ACC112 (cell line): Measurements from ENCODE around the gene ZNF48.

ENCODE experiments used
- H2AFZ ChIP-seq: fragments of 200-600 bp; sonication (generic); one replicate; pipeline ENCODE4 v1.6.0; 2017; ENCODE audit warnings: antibody characterized with exemption, low read length; ENCODE audit not compliant: unreplicated experiment
- H3K27ac ChIP-seq: fragments of 200-600 bp; sonication (generic); 2 replicates; pipeline ENCODE4 v1.5.1; 2014; ENCODE audit warnings: low read depth, mild to moderate bottlenecking, antibody characterized with exemption, low read length, moderate library complexity
- H3K27me3 ChIP-seq: fragments of 200-600 bp; sonication (generic); 2 replicates; pipeline ENCODE4 v1.6.1; 2014; ENCODE audit warnings: mild to moderate bottlenecking, antibody characterized with exemption, low read length, moderate library complexity, mixed read lengths; ENCODE audit not compliant: insufficient read depth
- H3K36me3 ChIP-seq: fragments of 200-600 bp; sonication (generic); 2 replicates; pipeline ENCODE4 v1.6.1; 2016; ENCODE audit warnings: mild to moderate bottlenecking, antibody characterized with exemption, low read length, moderate library complexity, mixed read lengths; ENCODE audit not compliant: insufficient read depth
- H3K4me1 ChIP-seq: fragments of 200-600 bp; sonication (generic); one replicate; pipeline ENCODE4 v1.6.1; 2016; ENCODE audit warnings: low read length, mixed read lengths; ENCODE audit not compliant: insufficient read depth, unreplicated experiment, control insufficient read depth
- H3K4me3 ChIP-seq: fragments of 200-600 bp; sonication (generic); 2 replicates; pipeline ENCODE4 v1.5.1; 2014; ENCODE audit warnings: mild to moderate bottlenecking, low read depth, low read length
- H3K79me2 ChIP-seq: fragments of 200-600 bp; sonication (generic); one replicate; pipeline ENCODE4 v1.6.0; 2016; ENCODE audit warnings: low read length; ENCODE audit not compliant: control insufficient read depth, unreplicated experiment, insufficient read depth

Gene ZNF48

DNA sequence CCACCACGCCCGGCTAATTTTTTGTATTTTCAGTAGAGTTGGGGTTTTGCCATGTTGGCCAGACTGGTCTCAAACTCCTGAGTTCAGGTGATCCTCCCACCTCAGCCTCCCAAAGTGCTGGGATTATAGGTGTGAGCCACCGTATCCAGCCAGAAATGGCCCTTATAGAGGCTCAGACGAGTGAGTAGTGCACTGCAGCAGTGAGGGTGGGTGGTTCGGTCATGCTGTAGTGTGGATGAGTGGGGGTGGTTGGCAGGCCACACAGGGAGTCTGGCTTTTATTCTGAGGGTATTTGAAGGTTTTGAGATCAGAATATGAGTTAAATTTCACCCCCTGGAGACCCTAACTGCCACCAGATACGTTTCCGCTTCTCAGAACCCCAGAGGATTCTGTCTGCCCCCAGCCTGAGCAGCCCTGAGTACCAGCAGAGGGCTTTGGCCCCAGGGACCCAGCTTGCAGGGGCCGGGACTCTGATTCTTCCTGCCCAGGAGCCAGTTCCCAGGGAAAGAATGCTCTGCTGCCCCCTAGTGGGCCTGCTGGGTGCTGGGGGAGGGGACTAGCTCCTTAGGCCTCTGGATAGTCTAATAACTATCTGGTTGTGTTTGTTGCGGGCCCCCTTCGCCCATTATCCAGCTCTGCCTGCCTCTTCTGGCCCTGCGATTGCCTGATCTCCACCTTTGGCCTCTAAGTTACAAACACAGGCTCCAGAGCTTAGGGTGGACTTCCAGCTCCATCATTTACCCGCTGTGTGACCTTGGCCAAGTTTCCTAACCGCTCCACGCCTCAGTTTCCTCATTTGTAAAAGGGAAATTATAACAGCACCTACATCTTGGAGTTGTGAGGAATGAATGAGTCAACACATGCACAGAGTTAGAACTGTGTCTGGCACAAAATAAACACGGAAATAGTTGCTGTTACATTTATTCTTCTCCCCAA lies 14.2 kb downstream of the ZNF48 start:
- peaks cover 7% of the 10 kb centered on the region; the same call in 1 of the 2 replicates for H3K36me3 ChIP-seq
- peaks cover 8% of the 10 kb centered on the region for H3K79me2 ChIP-seq
- no peak overlapping the region for H3K27ac ChIP-seq
- 0 out of 2 replicates have a peak overlapping the region, but pooled peaks have one; percentile 9 for H3K4me3 ChIP-seq
- H3K27me3 ChIP-seq, result no peaks in the 10 kb centered on the region
- H2AFZ ChIP-seq, result no peak overlapping the region
- peaks cover 21% of the 10 kb centered on the region for H3K4me1 ChIP-seq

DNA sequence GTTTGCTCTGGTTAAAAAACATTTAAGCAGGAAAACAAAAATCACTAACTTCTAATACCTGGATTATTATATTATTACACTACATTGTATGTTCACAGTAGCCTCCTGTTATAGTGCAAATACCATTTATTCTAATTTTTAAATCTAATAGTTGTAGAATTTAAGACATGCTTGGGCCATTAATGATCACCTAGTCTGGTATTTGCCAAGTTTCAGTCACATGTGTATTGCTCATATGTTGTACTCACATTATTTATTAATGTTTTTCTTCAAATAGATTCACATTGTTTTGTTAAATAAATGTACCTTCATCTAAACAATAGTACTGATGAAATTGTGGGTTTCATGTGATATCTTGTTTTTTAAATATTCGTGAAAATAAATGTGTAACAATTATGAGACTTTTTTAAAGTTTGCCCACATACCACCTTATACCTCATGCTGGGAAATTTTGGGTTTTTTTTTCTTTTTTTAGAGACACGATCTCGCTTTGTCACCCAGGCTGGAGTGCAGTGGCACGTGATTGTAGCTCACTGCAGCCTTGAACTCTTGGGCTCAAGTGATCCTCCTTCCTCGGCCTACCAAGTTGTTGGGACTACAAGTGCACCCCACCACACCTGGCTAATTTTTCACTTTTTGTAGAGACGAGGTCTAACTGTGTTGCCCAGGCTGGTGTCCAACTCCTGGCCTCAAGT lies 18.0 kb downstream of the ZNF48 start:
- H3K4me1 ChIP-seq, result peaks cover 14% of the 10 kb centered on the region
- no peaks in the 10 kb centered on the region for H3K27me3 ChIP-seq
- H2AFZ ChIP-seq, result no peak overlapping the region
- H3K27ac ChIP-seq, result no peak overlapping the region
- peaks cover 4% of the 10 kb centered on the region for H3K79me2 ChIP-seq
- H3K36me3 ChIP-seq, result peaks cover 7% of the 10 kb centered on the region; the same call in 1 of the 2 replicates
- H3K4me3 ChIP-seq, result no peak overlapping the region

DNA sequence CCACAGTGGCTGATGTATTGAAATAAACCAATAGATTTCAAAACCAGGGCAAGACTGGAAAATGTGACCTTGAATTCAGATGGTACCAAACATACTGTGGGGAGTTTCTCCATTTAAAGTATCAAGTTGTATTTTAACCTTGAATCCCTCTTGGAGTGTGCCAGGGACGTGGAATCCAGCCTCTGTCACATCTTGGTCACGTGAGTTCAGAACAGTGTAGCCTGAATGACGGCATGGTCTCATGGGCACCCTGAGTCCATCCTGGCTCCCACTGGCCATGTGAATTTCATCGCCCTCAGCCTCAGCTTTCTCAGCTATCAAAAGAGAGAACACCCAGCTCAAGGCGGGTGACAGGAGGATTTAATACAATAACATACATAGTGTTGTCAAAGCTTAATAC lies 18.9 kb downstream of the ZNF48 start:
- no peaks in the 10 kb centered on the region for H3K79me2 ChIP-seq
- no peak overlapping the region for H3K27ac ChIP-seq
- no peaks in the 10 kb centered on the region for H3K27me3 ChIP-seq
- H3K36me3 ChIP-seq, result peaks cover 7% of the 10 kb centered on the region; the same call in 1 of the 2 replicates
- peaks cover 6% of the 10 kb centered on the region for H3K4me1 ChIP-seq
- H2AFZ ChIP-seq, result no peak overlapping the region
- no peak overlapping the region for H3K4me3 ChIP-seq

DNA sequence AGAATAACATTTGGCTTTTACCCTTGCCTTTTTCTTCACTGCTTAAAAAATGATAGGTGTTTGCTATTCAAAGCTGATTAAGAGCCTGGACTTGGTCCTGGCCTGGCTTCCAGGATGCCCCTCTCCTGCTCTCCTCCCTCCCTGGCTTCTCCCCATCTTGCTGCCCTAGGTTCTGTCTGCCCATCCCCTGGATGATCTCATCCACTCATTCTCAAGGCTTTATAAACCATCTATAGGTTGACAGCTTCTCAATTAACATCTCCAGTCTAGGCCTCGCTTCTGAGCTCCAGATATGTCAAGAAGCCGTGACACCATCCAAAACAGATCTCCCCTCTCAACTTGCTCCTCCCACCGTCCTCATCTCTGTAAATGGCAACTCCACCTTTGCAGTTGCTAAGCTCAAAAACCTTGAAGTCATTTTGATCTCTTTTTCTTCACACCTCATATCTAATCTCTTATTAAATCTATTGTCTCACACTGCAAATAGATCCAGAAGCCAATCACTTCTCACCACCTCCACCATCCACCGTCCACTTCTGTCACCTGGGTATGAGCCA lies 20.9 kb downstream of the ZNF48 start:
- Histone ChIP-seq H3K4me3 (no peak overlapping the region), H3K4me1 (no peaks in the 10 kb centered on the region), H2AFZ (no peak overlapping the region), H3K27me3 (no peaks in the 10 kb centered on the region), H3K27ac (no peak overlapping the region), H3K36me3 (peaks cover 8% of the 10 kb centered on the region), H3K79me2 (no peaks in the 10 kb centered on the region)

DNA sequence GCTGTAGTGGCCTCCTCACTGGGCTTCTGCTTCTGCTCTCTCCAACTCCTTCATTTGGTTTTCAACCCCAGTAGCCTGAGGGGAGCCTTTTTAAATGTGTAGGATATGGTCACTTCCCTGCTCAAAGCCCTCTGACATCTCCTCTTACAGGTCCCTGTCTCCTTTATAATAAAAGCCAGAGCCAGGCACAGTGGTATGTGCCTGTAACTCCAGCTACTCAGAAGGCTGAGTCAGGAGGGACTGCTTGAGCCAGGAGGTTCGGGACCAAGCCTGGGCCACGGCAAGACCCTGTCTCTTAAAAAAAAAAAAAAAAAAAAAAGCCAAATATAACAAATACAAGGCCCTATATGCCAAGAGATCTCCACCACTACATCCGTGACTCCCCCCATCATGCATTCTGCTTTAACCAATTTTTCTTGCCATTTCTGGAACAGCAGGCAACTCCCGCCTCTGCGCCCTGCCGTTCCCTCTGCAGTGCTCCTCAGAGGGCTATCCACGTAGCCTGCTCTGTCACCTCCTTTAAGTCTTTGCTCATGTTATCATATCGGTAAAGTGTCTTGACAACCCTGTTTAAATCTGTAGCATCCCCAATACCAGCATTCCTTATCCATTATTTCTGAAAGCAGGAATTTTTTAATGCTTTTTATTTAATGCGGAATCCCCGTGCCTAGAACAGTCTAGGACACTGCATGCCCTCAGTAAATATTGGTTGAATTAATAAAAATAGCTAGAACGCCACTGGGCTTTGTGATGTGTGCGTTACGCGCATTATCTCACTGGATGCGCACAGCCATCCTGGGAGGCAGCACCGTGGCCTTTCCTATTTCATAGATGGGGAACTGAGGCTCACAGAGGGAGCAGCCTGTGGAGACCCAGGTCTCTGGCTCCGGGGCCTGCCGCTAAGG lies 21.7 kb downstream of the ZNF48 start:
- no peaks in the 10 kb centered on the region for H3K4me1 ChIP-seq
- peak overlapping the region; percentile 78 for H2AFZ ChIP-seq
- no peaks in the 10 kb centered on the region for H3K27me3 ChIP-seq
- H3K27ac ChIP-seq, result no peak overlapping the region
- no peaks in the 10 kb centered on the region for H3K79me2 ChIP-seq
- H3K36me3 ChIP-seq, result peaks cover 12% of the 10 kb centered on the region
- H3K4me3 ChIP-seq, result peak overlapping the region; percentile 86

DNA sequence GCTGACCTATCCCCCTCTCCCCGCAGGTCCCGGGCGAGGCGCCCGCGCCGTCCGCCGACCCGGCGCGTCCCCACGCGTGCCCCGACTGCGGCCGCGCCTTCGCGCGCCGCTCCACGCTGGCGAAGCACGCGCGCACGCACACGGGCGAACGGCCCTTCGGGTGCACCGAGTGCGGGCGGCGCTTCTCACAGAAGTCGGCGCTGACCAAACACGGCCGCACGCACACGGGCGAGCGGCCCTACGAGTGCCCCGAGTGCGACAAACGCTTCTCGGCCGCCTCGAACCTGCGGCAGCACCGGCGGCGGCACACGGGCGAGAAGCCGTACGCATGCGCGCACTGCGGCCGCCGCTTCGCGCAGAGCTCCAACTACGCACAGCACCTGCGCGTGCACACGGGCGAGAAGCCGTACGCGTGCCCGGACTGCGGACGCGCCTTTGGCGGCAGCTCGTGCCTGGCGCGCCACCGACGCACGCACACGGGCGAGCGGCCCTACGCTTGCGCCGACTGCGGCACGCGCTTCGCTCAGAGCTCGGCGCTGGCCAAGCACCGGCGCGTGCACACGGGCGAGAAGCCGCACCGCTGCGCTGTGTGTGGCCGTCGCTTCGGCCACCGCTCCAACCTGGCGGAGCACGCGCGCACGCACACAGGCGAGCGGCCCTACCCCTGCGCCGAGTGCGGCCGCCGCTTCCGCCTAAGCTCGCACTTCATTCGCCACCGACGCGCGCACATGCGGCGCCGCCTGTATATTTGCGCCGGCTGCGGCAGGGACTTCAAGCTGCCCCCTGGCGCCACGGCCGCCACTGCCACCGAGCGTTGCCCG lies 22.5 kb downstream of the ZNF48 start:
- H2AFZ ChIP-seq, result peak overlapping the region; percentile 78
- H3K4me1 ChIP-seq, result no peaks in the 10 kb centered on the region
- H3K27me3 ChIP-seq, result no peaks in the 10 kb centered on the region
- H3K36me3 ChIP-seq, result peaks cover 14% of the 10 kb centered on the region
- H3K79me2 ChIP-seq, result no peaks in the 10 kb centered on the region
- no peak overlapping the region for H3K27ac ChIP-seq
- peak overlapping the region; percentile 86 for H3K4me3 ChIP-seq

DNA sequence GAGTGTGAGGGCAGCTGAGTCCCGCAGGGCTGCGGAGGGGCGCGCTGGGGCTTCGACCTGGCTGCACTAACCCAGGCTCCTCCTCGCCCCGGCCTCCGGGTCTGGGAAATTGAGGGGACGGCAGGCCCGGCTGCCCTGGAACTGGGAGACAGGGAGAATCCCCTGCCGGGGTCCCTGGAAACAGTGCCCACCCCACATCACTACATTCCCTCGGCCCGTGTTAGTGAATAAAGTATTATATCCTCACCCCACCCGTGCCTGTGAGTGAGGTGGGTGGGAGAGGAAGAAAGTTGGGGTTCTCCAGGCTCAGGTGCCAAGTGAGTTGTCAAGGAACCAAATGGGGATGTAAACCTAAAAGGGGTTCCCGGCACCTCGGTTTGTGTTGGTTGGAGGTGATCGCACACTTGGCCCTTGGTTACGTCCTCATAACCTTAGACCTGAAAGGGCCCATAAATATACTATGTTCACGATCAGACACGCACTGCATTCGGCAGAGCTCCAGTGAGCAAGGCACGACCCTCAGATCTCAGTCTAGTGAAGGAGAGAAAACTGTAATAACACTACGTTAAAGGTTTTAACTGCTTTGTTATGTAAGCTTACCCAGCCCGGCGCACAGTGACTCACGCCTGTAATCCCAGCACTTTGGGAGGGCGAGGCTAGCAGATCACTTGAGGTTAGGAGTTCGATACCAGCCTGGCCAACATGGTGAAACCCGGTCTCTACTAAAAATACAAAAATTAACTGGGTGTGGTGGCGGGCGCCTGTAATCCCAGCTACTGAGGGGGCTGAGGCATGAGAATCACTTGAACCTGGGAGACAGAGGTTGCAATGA lies 23.3 kb downstream of the ZNF48 start:
- Histone ChIP-seq H2AFZ (no peak overlapping the region), H3K4me1 (no peaks in the 10 kb centered on the region), H3K27ac (no peak overlapping the region), H3K27me3 (no peaks in the 10 kb centered on the region), H3K4me3 (peak overlapping the region; percentile 86), H3K79me2 (no peaks in the 10 kb centered on the region), H3K36me3 (peaks cover 12% of the 10 kb centered on the region)

DNA sequence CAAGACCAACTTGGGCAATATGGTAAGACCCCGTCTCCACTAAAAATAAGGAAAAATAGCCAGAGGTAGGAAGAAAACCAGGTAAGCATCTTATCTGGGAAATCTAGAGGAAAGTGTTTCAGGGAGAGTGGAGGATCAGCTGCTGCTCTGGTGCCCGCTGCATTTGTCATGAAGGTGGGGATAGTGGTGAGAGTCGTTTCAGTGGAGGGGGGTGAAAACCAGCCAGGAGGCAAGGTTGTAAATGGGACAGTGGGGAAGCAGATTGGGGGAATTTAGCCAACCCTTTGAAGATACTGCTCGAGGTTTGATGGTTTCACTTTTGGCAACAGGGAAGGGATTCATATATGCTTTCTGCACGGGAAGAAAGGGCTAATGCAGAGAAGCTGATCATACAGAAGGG lies 25.8 kb downstream of the ZNF48 start:
- Histone ChIP-seq H3K27ac (no peak overlapping the region), H3K36me3 (peaks cover 7% of the 10 kb centered on the region), H3K79me2 (peaks cover 3% of the 10 kb centered on the region), H2AFZ (no peak overlapping the region), H3K4me1 (no peaks in the 10 kb centered on the region), H3K4me3 (no peak overlapping the region), H3K27me3 (no peaks in the 10 kb centered on the region)

DNA sequence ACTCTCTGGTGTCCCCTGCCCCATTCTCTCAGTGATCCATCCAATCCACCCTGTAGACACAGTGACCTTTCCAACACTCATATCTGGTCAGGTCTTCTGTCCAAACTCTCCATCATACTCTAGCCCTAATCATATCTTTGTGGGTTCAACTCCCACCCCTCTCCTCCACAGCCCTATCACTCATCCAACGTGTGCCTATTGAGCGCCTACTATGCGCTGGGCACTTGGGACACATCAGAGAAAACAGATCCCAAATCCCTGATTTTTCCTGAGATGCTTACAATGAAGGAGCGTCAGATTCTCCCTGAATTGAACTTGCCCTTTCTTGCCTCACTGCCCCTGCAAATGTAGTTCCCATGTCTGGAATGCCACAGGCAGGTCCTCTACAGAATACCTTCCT lies 32.8 kb downstream of the ZNF48 start:
- no peaks in the 10 kb centered on the region for H3K36me3 ChIP-seq

More for the DNA sequence above, 32.8 kb downstream of the ZNF48 start:
- H3K79me2 ChIP-seq, result peaks cover 23% of the 10 kb centered on the region
- H3K4me3 ChIP-seq, result no peak overlapping the region
- peaks cover 4% of the 10 kb centered on the region for H3K4me1 ChIP-seq
- H3K27ac ChIP-seq, result no peak overlapping the region
- H3K27me3 ChIP-seq, result no peaks in the 10 kb centered on the region
- H2AFZ ChIP-seq, result no peak overlapping the region
